Measurements from ENCODE around the gene TLL1. TPM values are rescaled to one million over a fixed set of nuclear protein-coding genes. Genes with fewer than 3 reads are reported as not detected.

TLL1 gene
- not detected for total RNA-seq

- Mint-ChIP-seq H3K4me3 (peak within 1 kb of the TSS; percentile 48), H3K27ac (no peak within 1 kb of the TSS), H3K9me3 (no peaks in the 10 kb centered on the region), H3K4me1 (peaks cover 3% of the 10 kb centered on the region), H3K36me3 (no peaks in the 10 kb centered on the region), H3K27me3 (peaks cover 56% of the 10 kb centered on the region)
- POLR2A ChIA-PET = no interaction called here
- no peak for ATAC-seq (ENCODE audit: low read depth)
- DNase-seq = peak; percentile 23
These were observed at the start of gene TLL1 for GRCh38 chr4:165872461-165873297. Gene TLL1, plus strand, starts transcription at chr4:165873237. Its CDS starts 668 bp downstream, at chr4:165873905.

GRCh38 chr4:165826166-165826565 is 46.9 kb upstream of the TLL1 start:
- peaks cover 4% of the 10 kb centered on the region for H3K9me3 Mint-ChIP-seq
- no peak overlapping the region for H3K4me3 Mint-ChIP-seq
- H3K4me1 Mint-ChIP-seq = no peaks in the 10 kb centered on the region
- no peak for ATAC-seq (ENCODE audit: low read depth)
- H3K36me3 Mint-ChIP-seq = no peaks in the 10 kb centered on the region
- no peaks in the 10 kb centered on the region for H3K27me3 Mint-ChIP-seq
- H3K27ac Mint-ChIP-seq = no peak overlapping the region
- DNase-seq = no peak
- POLR2A ChIA-PET = no interaction called here

GRCh38 chr4:165827018-165827417 is 46.0 kb upstream of the TLL1 start:
- Mint-ChIP-seq H3K36me3 (no peaks in the 10 kb centered on the region), H3K27me3 (no peaks in the 10 kb centered on the region), H3K27ac (no peak overlapping the region)

GRCh38 chr4:165828928-165829327 is 44.1 kb upstream of the TLL1 start:
- Mint-ChIP-seq H3K9me3 (no peaks in the 10 kb centered on the region), H3K4me1 (no peaks in the 10 kb centered on the region), H3K36me3 (no peaks in the 10 kb centered on the region), H3K27ac (no peak overlapping the region), H3K27me3 (no peaks in the 10 kb centered on the region), H3K4me3 (no peak overlapping the region)
- ATAC-seq (ENCODE audit: low read depth) = no peak
- DNase-seq = no peak
- POLR2A ChIA-PET = no interaction called here

More at GRCh38 chr4:165827018-165827417, 46.0 kb upstream of the TLL1 start:
- H3K9me3 Mint-ChIP-seq = peaks cover under 1% of the 10 kb centered on the region
- H3K4me3 Mint-ChIP-seq = no peak overlapping the region
- no peak for ATAC-seq (ENCODE audit: low read depth)
- DNase-seq = no peak
- no peaks in the 10 kb centered on the region for H3K4me1 Mint-ChIP-seq
- POLR2A ChIA-PET = no interaction called here

DNA sequence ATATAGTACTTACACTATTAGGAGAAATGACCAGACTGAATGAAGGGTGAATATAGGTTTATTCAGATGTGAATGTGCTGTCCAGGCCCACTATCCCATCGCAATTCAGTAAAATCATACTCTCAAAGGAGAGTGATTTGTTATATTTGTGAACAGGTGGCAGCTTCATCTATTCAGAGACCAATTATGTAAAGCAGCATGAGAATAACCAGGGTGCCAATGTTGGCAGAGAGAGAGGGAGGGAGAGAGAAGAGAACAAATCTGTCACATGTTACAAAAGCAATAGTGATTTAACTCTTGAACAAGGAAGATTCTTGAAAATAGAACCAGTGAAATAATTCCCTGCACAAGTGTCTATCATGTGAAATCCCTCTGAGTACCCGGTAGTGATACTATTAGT is 38.9 kb upstream of the TLL1 start:
- no peaks in the 10 kb centered on the region for H3K36me3 Mint-ChIP-seq
- no peak overlapping the region for H3K27ac Mint-ChIP-seq
- ATAC-seq (ENCODE audit: low read depth) = no peak
- no peak overlapping the region for H3K4me3 Mint-ChIP-seq
- DNase-seq = no peak
- H3K9me3 Mint-ChIP-seq = no peaks in the 10 kb centered on the region
- H3K4me1 Mint-ChIP-seq = no peaks in the 10 kb centered on the region
- no peaks in the 10 kb centered on the region for H3K27me3 Mint-ChIP-seq
- POLR2A ChIA-PET = no interaction called here

- DNase-seq = no peak
- H3K27ac Mint-ChIP-seq = no peak overlapping the region
- POLR2A ChIA-PET = no interaction called here
- H3K36me3 Mint-ChIP-seq = no peaks in the 10 kb centered on the region
- no peak overlapping the region for H3K4me3 Mint-ChIP-seq
- no peaks in the 10 kb centered on the region for H3K9me3 Mint-ChIP-seq
- no peaks in the 10 kb centered on the region for H3K4me1 Mint-ChIP-seq
- H3K27me3 Mint-ChIP-seq = no peaks in the 10 kb centered on the region
- ATAC-seq (ENCODE audit: low read depth) = no peak
These were observed 34.5 kb upstream of the TLL1 start for GRCh38 chr4:165838575-165838974.

DNA sequence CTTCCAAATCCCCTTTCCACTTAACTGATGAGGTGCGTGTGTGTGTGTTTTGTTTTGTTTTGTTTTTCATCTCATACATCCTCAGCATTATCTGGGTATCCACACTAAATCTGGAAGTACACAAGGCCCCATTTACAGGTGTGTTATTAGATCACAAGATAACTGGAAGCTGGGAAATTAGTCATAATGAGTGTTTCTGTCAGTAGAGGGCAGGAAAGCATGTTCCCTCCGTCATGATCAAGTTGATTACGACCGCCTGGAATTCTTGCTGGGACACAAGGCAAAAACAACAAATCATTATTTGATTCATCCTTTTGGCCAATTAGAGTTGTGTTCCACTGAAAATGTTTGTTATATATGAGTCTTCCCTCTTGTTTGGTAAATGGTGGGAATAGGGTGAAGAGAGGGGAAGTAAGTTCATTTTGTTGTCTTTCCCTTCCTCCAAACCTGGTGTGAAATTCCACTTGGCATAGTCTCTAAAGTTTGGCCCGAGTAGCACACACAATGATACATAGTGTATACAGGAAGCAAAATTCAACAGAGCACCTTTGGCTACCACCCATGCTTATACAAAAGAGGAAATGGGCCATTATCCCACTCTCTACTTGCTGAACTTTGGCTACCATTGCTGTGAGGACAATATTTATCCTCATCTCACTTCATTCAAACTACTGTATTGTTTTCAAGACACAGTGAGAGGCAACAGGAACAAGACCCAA is 33.3 kb upstream of the TLL1 start:
- Mint-ChIP-seq H3K27me3 (no peaks in the 10 kb centered on the region), H3K27ac (no peak overlapping the region), H3K9me3 (no peaks in the 10 kb centered on the region), H3K4me3 (no peak overlapping the region), H3K36me3 (no peaks in the 10 kb centered on the region), H3K4me1 (no peaks in the 10 kb centered on the region)
- no peak for ATAC-seq (ENCODE audit: low read depth)
- no peak for DNase-seq
- POLR2A ChIA-PET = no interaction called here

DNA sequence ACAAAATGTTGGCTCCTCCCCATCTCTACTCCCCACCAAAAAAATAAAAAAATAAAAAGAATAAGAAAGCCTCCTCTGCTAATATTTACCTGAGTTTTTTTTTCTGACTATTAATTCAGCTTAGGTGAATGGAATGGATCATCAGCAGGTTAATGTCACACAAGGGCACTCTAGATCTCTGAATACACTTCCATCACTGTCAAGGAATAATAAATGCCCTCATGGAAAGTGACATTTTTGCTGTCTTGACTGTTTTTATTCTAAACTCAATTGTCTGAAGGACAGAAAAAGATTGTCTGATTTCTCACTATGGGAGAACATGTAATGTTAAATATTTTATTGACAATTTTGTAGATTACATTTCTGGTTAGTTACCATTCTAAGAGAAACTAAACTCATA is 30.4 kb upstream of the TLL1 start:
- Mint-ChIP-seq H3K36me3 (no peaks in the 10 kb centered on the region), H3K4me1 (no peaks in the 10 kb centered on the region)

DNA sequence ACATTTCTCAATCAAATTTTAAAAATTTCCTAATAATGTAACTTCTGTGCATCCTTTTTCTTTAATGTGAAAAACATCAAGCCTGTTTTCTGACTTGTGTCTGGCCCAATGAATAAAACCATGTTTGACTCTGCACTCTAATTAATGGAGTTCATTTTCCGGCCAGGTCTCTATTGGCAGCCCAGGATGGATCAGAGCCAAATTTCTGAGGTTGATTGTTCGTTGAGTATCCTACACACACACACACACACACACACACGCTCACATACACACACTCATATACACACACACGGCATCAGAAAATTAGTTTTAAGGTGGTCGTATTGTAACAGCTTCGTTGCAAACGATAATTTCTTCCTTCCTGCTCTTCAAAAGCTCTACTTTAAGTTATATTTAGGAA is 28.9 kb upstream of the TLL1 start:
- ATAC-seq (ENCODE audit: low read depth) = no peak
- no peaks in the 10 kb centered on the region for H3K36me3 Mint-ChIP-seq
- POLR2A ChIA-PET = no interaction called here
- H3K4me3 Mint-ChIP-seq = no peak overlapping the region
- H3K4me1 Mint-ChIP-seq = no peaks in the 10 kb centered on the region
- H3K27ac Mint-ChIP-seq = no peak overlapping the region
- no peaks in the 10 kb centered on the region for H3K9me3 Mint-ChIP-seq
- no peak for DNase-seq
- H3K27me3 Mint-ChIP-seq = no peaks in the 10 kb centered on the region

More for the DNA sequence above, 30.4 kb upstream of the TLL1 start:
- Mint-ChIP-seq H3K27me3 (no peaks in the 10 kb centered on the region), H3K27ac (no peak overlapping the region), H3K4me3 (no peak overlapping the region), H3K9me3 (no peaks in the 10 kb centered on the region)
- ATAC-seq (ENCODE audit: low read depth) (no peak), DNase-seq (no peak)
- POLR2A ChIA-PET = no interaction called here

GRCh38 chr4:165851256-165851655 is 21.8 kb upstream of the TLL1 start:
- Mint-ChIP-seq H3K4me1 (no peaks in the 10 kb centered on the region), H3K4me3 (no peak overlapping the region), H3K27ac (no peak overlapping the region), H3K9me3 (no peaks in the 10 kb centered on the region), H3K36me3 (no peaks in the 10 kb centered on the region), H3K27me3 (no peaks in the 10 kb centered on the region)
- no peak for ATAC-seq (ENCODE audit: low read depth)
- no peak for DNase-seq
- POLR2A ChIA-PET = no interaction called here

GRCh38 chr4:165855191-165855590 is 17.8 kb upstream of the TLL1 start:
- no peak for DNase-seq
- POLR2A ChIA-PET = no interaction called here
- Mint-ChIP-seq H3K4me1 (no peaks in the 10 kb centered on the region), H3K36me3 (no peaks in the 10 kb centered on the region), H3K27me3 (no peaks in the 10 kb centered on the region), H3K4me3 (no peak overlapping the region), H3K9me3 (no peaks in the 10 kb centered on the region), H3K27ac (no peak overlapping the region)
- no peak for ATAC-seq (ENCODE audit: low read depth)

DNA sequence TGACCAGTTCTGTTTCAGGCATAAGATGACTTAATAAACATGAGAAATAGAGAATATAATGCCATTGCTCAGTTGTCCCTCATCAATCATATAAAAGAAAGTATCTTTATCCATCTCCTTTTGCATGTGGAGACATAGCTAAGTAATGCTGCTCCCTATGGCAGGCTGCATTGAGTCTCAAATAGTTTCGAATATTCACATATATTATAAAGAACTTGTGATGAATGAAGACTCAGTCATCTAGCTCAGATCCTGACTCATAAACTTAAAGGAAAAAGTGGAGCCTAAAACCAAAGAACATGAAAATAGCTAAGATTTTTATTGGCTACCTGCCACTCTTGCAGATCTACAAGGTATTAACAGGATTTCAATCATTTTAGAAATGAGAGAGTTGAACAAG is 11.7 kb upstream of the TLL1 start:
- POLR2A ChIA-PET = no interaction called here
- no peaks in the 10 kb centered on the region for H3K9me3 Mint-ChIP-seq
- H3K4me1 Mint-ChIP-seq = no peaks in the 10 kb centered on the region
- ATAC-seq (ENCODE audit: low read depth) (no peak), DNase-seq (no peak)
- H3K4me3 Mint-ChIP-seq = no peak overlapping the region
- no peak overlapping the region for H3K27ac Mint-ChIP-seq
- no peaks in the 10 kb centered on the region for H3K27me3 Mint-ChIP-seq
- H3K36me3 Mint-ChIP-seq = no peaks in the 10 kb centered on the region

DNA sequence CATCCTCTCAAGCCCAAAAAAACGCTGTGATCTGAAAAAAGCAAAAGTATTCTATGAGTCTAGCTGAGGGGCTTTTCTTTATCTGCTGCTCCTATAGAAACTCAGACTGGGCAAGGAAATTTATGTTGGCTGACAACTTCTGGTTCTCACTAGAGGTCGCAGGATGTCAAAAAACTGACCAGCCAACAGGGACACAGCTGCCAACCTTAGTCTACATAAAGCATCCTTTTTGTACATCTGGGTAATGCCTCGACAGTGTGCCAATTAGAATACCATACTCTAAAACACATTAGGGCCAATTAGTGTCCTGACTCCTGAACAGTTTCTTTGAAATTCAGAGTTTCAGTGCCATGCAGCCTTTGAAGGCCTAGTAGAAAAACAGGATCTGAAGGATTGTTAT is 8.8 kb upstream of the TLL1 start:
- no peak overlapping the region for H3K27ac Mint-ChIP-seq
- H3K4me3 Mint-ChIP-seq = no peak overlapping the region
- ATAC-seq (ENCODE audit: low read depth) = no peak
- H3K36me3 Mint-ChIP-seq = no peaks in the 10 kb centered on the region
- no peaks in the 10 kb centered on the region for H3K27me3 Mint-ChIP-seq
- H3K4me1 Mint-ChIP-seq = no peaks in the 10 kb centered on the region
- POLR2A ChIA-PET = no interaction called here
- DNase-seq = no peak
- no peaks in the 10 kb centered on the region for H3K9me3 Mint-ChIP-seq

GRCh38 chr4:165866019-165866650 is 6.9 kb upstream of the TLL1 start:
- no peaks in the 10 kb centered on the region for H3K9me3 Mint-ChIP-seq
- H3K36me3 Mint-ChIP-seq = no peaks in the 10 kb centered on the region
- peaks cover 5% of the 10 kb centered on the region for H3K27me3 Mint-ChIP-seq
- no peak overlapping the region for H3K27ac Mint-ChIP-seq
- no peak for ATAC-seq (ENCODE audit: low read depth)
- no peak overlapping the region for H3K4me3 Mint-ChIP-seq
- H3K4me1 Mint-ChIP-seq = no peaks in the 10 kb centered on the region
- POLR2A ChIA-PET = no interaction called here
- DNase-seq = no peak

All from activated naive CD8-positive, alpha-beta T cell treated with anti-CD3 and anti-CD28 coated beads, Interleukin-2, amount 10 ng/mL, durations not matched to agents 7 days and 5 days (primary cell).